ENCODE data around the gene EVX2.

DNA sequence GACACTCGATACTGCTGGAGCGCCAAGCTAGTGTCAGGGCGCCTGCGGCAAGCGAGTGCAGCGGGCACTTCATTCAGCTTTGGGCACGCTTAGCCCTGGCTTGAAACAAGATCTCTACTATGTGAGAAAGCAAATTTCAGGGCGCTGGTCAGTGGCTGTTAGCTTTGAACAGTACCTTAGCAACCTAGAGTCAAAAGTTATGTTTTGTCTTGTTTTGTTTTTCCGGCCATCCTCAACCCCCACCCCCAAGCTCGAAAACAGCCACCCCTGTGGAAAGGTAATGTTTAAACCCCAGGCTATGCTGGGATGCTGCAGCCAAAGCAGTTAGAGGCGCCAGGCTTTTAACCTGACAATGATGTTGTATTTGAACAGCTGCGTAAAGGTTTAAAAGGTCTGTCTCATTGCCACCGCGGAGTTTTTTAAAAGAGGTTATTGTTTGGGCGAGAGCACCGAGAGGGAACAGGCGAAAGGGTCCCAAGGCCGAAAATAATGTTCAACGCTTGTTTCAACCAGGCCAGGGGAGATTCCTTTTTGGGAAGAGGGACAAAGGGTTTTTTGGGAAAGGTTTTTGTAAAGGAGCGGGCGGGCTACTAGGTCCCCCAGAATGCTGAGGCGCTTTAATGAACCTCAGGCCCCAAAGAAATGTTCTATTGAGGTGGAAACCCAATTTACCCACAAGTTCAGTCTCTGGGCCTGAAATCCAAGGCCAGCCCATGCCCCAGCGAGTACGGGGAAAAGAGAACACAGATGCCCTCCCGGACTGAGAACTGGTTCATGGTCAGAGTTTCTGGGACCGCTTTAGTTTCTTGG lies 30.6 kb upstream of the EVX2 start:
- TF ChIP-seq CTCF (IDR thresholded peaks at IDR 0.05) (no peak), POLR2AphosphoS5 (IDR thresholded peaks at IDR 0.05) (no peak), POLR2A (IDR thresholded peaks at IDR 0.05) (no peak), EP300 (IDR thresholded peaks at IDR 0.05; ENCODE audit: low read depth) (no peak)
